HG03103 (cell line): ENCODE results near the gene CILP2.

Experiments used
- ATAC-seq: cut with Tn5 transposase; IDR thresholded peaks from one replicate; pipeline ENCODE4 v1.9.1; 2021; ENCODE audit warnings: low read depth; ENCODE audit not compliant: unreplicated experiment

The CILP2 gene

DNA sequence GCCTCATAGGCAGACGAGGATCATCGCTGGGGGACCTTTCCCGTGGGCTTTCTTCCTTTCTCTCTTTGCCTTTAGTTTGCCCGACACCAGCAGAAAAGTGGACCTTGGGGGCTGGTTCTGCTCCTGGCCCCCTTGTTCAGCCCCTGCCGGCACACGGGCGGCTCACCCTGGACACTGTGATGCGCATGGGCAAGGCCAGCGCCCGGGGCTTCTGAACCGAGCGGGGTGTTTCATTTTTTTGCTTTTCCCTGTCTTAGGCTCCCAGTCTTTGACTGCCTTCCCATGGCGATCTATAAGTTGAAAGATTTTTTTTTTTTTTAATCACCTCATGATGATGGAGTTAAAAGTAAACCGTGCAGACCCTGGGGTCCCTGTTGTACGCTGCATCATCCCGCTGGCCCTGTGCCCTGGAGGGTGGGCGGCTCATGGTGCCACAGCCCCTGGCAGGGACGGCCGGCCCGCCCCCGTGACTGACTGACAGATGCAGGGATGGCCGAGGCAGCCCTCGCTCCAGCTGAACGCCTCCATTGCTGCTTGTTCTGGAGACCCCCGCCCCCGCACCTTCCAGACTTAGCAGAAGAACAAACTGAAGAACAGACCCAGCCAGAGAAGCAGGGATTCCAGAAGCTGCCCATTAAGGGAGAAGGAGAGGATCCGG, 32.3 kb upstream of the CILP2 start:
- no peak for ATAC-seq

DNA sequence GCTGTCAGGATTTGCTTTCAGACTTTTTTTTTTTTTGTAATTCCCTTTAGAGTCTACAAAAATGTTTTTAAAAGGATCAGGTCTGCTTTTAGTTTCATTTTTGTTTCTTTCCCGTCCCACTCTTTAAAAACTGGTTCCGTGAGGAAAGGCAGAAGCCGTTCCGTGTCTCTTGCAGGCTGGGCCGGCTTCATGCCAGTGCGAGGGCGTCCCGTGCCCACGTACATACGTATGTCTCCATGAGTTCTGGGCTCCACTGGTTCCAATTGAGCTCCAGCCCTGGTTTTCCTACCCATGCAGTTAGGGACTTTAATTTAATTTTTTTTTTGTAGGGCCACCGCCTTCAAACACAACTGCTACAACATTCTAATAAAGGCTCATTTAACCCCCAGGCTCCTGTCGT, 31.5 kb upstream of the CILP2 start:
- no peak for ATAC-seq

DNA sequence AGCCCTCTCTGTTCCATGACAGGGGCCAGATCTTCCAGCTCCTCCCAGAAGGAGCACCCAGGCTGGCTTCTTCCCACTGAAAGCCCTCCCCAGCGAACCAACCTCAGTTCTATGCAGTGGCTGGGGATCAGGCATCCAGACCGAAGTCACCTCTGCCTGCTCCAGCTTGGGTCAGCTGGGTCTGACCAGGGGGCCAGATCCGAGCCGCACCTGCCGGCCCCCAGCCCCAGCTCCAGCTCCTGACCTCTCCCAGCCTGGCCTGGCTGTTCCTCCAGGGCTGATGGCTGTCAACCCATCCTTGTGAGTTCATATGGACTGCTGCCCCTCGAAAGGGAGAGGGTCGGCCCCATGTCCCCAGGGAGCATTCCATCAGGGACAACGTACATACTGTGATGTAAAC, 30.7 kb upstream of the CILP2 start:
- no peak for ATAC-seq

DNA sequence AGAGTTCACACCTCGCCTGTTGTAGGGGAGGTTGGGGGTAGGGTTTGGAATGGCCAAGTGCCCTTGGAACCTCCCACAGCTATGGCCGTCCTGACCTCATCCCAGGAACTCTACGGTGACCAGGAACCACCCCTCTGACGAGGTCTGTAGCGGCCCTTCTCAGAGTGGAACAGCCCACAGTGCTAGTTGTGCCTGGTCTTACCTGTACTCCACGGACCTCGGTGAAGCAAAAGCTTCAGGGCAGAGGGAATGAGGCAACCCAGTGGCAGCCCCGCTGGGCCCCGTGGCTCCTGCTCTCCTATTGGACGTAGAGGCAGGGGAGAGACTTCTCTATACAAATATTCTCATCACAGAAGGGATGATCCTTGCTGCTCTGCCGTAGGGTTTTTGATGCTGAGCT, 29.8 kb upstream of the CILP2 start:
- ATAC-seq = no peak

DNA sequence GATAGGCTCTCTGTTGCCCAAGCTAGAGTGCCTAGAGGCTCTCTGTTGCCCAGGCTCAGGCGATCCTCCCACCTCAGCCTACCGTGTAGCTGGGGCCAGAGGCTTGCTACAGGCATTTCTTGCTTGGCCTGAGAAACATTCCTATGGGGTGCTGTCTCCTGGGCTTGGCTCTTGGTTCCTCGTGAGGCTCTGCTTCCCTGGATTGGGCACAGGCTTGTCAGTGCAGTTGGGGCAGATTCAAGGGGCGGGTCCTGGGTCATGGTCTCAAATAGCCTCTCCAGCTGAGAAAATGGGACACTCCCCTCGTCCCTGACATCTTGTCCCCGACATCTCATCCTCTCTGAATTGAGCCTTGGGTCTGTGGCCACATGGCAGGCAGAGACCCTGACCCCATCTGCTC, 27.6 kb upstream of the CILP2 start:
- no peak for ATAC-seq

DNA sequence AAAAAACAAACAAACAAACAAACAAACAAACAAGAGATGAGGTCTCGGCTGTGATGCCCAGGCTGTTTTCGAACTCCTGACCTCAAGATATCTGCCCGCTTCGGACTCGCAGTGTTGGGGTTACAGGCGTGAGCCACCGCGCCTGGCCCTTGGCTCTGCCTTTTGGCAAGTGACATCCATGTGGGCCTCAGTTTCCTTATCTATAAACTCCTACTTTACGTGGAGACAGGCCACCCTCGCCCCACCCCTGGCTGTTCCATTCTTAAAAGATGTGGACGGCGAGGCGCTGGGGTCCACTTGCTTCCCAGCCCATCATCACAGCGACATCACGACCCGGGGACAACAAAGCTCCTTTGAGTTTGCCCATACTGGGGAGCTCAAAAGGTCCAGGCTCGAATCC, 24.4 kb upstream of the CILP2 start:
- ATAC-seq = no peak

DNA sequence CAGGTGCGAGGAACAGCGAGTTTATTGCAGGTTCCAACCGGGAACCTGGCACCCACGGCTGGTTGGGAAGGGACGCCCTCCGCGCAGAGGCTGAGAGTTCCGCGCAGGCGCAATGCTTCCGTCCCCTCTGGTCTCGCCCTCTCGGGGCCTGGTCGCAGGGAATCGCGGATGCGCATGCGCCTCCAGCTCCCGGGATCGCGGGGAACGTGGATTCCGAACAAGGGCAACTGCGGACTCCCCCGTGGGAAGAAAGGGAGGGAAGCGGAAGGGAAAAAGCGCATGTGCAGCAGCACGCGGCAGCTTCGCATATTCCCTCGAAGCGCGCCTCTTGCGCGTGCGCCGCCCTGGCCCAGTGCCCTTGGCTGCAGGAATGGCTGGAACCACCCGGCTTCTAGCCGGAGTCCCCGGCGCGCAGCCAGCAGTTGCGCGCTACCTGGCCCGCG, 23.8 kb upstream of the CILP2 start:
- ATAC-seq = no peak

DNA sequence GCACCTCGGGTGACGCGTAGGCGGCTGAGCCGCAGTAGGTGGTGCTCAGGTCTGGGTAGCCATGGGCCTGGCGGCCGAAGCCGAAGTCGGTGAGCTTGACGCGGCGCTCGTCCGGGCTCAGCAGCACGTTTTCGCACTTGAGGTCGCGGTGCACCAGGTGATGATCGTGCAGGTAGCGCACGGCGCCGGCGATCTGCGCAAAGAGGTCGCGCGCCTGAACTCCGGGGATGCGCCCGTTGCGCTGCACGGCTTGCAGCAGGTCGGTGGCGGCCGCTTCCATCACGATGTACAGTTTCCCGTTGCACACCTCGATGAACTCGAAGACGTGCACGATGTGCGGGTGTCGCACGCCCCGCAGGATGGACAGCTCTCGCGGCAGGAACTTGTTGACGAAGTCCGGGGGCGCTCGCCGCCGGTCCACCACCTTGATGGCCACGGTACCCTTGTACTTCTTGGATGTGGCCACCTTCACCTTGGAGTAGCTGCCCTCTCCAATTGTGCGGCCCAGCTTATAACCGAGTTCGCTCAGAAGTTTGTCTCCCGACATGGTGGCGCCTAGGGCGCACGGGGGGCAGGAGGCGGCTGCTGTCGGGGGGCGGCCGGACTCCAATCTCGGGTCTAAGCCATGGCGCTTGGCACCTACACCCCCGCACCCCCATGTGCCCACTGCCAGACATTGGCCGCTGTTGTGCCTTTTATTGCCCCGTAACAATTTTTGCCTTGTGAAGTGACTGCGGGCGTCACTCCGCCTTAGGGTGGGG, 23.0 kb upstream of the CILP2 start, which contains the start of gene TSSK6:
Gene TSSK6 (minus strand): TSS at position 668 of the 761 bp plus-strand sequence. CDS start 121 bp downstream, at position 547.
- no peak for ATAC-seq

DNA sequence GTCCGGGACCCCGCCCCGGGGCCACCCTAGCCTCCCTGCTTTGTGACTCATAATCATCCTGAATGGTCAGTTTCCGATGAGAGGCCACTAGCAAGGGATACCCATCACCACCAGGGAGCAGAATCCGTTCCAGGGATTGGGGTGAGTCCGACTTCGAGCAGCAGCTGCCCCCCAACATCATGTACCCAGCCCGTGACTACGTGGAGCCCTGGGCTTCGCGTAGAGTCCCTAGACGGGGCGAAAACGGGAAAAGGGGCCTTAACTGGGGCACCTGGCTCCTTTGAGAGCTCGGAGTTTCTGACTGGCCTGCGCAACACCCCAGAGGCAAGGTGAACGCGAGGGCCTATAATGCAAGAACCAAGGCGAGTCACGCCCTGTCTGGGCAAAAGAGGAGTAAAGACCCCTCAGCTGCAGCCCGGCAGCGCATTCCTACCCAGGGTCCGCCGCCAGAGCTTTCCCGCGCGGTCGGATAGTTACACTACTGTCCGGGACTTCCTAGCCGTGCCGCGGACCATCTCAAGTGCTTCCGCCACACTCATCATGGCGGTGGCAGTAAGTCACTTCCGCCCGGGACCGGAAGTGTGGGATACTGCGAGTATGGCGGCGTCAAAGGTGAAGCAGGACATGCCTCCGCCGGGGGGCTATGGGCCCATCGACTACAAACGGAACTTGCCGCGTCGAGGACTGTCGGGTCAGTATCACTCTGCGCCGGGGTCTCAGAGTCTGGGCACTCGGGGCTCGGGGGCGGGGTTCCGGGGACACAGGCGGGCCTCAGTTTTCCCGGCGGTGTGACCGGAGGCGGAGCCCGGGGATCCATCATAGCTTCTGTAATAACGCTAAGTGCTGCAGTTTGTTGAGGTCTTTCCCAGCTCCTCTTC, 22.2 kb upstream of the CILP2 start, which contains the start of gene NDUFA13:
Gene NDUFA13 (plus strand): TSS at position 584 of the 878 bp plus-strand sequence. CDS start 14 bp downstream, at position 598.
- ATAC-seq = peak; percentile 90

DNA sequence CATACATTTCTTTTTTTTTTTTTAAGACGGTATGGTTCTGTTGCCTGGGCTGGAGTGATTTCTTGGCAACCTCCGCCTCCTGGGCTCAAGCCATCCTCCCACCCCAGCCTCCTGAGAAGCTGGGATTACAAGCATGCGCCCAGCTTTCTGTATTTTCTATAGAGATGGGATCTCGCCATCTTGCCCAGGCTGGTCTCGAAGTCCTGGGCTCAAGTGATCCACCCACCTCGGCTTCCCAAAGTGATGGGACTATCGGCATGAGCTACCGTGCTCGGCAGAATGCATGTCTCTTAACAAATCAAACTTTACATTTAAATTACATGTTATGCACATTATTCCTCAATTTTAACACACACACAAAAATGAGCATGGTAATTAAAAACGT, 20.8 kb upstream of the CILP2 start:
- ATAC-seq = no peak

DNA sequence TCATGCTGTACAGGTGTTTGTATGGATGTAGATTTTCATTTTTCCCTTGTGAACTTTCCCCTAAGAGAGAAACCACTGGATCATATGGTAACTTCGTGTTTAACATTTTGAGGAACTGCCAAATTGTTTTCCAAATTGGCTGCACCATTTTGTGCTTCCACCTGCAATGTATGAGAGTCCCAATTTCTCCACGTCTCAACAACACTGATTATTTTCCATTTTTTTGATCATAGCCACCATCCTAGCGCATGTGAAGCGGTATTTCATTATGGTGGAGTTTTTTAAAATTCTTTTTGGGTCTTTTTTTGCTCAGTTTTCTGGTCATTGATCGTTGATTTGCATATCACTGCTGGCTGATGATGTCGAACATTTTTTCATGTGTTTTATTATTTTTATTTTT, 17.1 kb upstream of the CILP2 start:
- ATAC-seq = no peak

DNA sequence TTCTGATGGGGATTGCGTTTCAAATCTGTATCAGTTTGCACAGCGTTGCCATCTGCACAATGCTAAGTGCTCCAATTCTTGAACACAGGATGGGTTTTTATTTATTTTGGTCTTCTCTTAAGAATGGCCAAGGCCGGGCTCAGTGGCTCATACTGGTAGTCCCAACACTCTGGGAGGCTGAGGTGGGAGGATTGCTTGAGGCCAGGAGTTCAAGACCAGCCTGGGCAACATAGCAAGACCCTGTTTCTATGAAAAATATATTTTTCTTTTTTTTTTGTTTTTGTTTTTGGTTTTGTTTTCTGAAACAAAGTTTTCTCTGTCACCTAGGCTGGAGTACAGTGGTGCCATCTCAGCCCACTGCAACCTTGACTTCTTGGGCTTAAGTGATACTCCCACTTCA, 14.9 kb upstream of the CILP2 start:
- ATAC-seq = no peak

DNA sequence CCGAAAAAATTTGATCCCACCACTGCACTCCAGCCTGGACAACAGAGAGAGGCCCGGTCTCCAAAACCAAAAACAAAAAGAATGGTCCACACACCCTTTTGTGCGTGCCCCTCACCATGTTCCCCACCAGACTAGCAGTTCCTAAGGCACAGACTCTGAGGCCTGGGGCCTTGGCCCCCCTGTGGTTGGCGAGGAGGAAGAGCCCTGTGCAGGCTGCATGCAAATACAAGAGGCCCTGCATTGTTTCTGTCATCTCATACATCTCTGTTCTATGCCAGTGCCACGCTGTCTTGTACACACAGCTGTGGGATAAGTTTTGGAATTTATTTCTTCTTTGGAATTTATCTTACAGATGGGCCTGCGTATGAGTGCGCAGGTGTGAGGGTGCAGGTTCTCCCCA, 14.0 kb upstream of the CILP2 start:
- no peak for ATAC-seq

DNA sequence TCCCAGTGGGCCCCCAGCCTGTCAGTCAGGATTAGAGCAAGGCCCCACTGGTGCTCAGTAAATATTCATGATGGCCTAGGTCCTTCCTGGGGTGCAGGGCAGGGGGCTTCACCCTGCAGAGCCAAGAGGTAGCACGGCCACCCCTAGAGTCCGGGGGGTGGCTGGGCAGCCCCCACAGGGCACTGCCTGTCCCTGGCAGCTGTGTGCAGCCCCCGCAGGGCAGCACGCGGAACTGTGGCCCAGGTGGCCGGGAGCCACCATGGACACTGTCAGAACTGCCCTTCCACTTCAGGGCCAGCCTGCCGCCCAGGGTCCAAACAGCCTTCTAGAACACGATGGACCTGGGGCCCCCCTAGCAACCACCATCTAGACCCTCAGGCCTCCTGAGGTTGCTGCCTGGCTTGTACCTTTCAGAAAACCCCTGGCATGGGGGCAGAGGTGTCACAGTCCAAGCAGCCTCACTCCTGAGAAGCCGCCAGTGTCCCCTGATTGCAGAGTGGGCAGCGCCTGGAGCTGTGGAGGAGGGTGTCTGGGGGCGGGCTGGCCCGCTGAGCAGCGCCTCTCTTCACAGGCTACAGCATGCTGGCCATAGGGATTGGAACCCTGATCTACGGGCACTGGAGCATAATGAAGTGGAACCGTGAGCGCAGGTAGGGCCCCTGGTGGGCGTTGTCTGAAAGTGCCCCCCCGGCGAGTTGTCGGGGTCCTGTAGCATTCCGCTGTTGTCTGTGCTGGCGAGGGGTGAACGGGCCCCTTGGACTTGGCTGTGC, 12.3 kb upstream of the CILP2 start:
- no peak for ATAC-seq

DNA sequence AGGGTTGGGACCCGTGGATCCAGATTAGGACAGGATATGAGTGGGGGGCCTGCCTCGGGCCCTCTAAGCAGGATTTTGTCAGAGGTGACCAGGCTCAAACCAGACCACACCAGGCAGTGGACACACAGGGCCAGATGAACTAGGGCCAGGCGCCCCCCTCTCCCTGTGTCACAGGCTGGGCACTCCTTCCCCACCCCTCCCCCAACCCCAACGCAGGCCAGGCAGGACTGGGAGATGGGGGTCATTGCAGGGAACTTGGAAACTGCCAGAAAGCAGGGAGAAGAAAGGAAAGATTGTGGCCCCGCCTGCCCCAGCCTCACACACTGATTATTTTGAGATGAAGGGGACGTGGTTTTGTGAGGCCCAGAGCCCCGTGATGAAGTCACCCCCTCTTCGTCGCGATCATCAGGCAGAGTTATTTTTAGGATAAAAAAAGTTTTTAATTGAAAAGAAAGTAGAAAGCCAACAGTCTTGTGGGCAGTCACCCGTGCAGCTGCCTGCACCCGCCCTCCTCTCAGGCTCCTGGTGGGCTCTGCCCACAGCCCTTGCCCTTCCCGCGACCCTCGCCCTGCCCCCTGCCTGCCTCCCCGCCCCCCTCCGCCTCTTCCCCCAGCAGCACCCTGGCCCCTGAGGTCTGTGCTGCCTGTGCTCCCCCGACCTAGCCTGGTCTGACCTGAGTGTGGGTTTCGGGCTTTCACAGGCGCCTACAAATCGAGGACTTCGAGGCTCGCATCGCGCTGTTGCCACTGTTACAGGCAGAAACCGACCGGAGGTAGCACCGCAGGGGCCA, 11.3 kb upstream of the CILP2 start:
- no peak for ATAC-seq

DNA sequence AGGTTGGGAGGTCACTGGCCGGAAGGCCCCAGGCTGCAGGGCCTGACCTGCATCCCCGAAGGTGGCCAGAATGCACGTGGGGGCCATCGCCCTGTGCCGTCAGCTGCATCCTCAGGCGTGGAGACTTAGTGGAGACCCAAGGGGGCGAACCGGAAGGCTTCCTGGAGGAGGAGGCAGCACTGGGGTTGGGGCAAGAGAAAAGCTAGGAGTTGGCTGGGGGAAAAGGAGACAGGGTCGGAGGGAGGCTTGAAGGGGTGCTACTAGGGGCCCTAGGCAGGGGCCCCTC, 10.8 kb upstream of the CILP2 start:
- ATAC-seq = no peak

DNA sequence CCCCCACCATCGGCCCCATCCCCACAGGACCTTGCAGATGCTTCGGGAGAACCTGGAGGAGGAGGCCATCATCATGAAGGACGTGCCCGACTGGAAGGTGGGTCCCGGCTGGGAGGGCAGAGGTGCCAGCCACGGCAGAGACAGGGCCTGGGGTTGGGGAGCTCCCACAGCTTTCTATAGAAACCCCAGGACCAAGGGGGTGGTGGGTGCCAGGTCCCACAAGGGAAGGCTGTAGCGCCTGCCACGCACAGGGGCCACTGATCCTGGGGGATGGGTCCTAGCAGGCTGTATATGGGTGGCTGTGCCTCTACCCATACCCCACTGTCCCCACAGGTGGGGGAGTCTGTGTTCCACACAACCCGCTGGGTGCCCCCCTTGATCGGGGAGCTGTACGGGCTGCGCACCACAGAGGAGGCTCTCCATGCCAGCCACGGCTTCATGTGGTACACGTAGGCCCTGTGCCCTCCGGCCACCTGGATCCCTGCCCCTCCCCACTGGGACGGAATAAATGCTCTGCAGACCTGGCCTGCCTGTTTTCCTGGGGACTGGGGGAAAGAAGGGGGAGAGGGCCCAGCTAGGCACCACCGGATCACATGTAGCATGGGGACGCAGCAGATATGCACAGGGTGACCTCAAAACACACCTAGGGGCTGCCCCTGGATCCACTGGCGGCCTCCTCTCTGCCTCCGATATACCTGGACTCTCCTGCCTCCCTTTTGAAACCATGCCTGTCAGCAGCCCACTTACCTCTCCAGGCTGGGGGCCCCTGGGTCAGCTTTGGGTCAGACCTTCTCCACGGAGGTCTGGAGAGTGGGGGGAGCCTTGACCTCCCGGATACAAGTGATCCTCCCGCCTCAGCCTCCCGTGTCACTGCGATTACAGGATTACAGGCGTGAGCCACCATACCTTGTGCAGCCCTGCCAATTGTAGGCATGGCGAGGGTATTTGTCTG, 10.1 kb upstream of the CILP2 start:
- ATAC-seq = no peak

DNA sequence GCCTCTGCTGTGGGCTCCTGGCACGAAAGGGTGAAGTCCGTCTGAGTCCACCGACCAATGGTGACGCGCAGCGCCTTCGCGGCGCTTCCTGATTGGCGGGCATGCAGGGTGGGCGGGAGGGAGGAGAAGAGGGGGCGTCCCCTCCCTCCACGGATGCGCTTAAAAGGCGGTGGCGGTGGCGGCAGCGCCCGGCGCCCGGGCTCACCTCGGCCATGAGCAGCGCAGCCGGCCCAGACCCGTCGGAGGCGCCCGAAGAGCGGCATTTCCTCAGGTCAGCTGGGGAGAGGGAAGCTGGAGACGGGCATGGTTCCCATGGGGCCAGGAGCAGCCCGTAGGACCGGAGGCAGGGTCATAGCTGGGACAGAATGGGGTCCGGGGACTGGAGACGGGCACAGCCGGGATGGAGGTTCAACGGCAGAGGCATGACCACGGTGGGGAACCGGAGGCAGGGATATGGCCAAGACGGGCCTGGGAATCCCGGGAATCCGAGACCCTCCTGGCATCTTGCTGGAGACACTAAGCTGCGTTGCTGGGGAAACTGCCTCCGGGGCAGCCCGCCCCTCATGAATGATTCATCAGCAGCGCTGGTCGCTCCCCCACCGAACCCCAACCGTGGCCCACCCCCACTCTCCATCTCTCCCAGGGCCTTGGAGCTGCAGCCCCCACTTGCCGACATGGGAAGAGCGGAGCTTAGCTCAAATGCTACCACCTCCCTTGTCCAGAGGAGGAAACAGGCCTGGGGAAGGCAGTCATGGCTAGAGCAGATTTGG, 9.2 kb upstream of the CILP2 start, which contains the start of gene YJEFN3:
Gene YJEFN3 (plus strand): TSS at position 191 of the 770 bp plus-strand sequence. CDS start 22 bp downstream, at position 213.
- ATAC-seq = no peak
